ENCODE results near the gene CMTM5.

- no peak for TF ChIP-seq NFYB (CRISPR knock-in tag; conservative IDR thresholded peaks at IDR 0.05; ENCODE audit: low read depth)
- no peak for TF ChIP-seq ZNF121 (CRISPR knock-in tag; IDR thresholded peaks at IDR 0.05)
- no peak for TF ChIP-seq CTCF (IDR thresholded peaks at IDR 0.05)
- TF ChIP-seq CREM (CRISPR knock-in tag; IDR thresholded peaks at IDR 0.05): no peak
- no peak for TF ChIP-seq ELF4 (CRISPR knock-in tag; IDR thresholded peaks at IDR 0.05; ENCODE audit: low read depth)
- no peak for TF ChIP-seq NFE2L1 (CRISPR knock-in tag; IDR thresholded peaks at IDR 0.05)
- no peak for TF ChIP-seq TEAD1 (CRISPR knock-in tag; IDR thresholded peaks at IDR 0.05)
- no peak for TF ChIP-seq TEAD4 (CRISPR knock-in tag; IDR thresholded peaks at IDR 0.05)
- no peak for TF ChIP-seq SP1 (CRISPR knock-in tag; conservative IDR thresholded peaks at IDR 0.05)
- TF ChIP-seq, protein P1, sequence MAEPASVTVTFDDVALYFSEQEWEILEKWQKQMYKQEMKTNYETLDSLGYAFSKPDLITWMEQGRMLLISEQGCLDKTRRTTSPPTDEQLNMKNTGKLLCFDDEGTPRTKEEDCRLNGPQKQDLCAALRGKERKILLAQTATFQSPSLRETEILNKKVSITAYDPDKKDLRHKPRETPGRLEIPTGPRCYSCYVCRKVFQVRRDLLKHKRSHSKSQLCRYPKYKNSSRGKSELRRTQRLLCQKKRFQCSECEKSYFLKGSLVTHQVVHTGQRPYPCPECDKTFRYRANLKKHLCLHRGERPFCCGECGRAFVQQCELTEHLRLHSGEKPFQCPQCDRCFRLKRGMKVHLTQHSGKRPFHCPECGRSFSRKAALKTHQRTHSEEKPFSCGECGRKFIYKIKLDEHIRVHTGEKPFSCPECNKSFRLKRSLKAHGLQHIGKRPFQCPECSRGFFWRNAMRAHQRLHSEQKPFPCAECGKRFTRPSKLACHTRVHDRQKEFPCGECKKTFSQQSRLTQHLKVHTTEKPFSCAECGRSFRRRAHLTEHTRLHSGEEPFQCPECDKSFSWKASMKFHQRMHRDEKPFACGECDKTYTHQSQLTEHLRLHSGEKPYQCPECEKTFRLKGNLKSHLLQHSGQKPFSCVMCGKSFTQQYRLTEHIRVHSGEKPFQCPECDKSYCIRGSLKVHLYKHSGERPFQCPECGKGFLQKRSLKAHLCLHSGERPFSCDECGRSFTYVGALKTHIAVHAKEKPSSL (CRISPR knock-in tag; conservative IDR thresholded peaks at IDR 0.05): no peak
- no peak for TF ChIP-seq NR1H2 (CRISPR knock-in tag; IDR thresholded peaks at IDR 0.05)
- TF ChIP-seq, protein P2, sequence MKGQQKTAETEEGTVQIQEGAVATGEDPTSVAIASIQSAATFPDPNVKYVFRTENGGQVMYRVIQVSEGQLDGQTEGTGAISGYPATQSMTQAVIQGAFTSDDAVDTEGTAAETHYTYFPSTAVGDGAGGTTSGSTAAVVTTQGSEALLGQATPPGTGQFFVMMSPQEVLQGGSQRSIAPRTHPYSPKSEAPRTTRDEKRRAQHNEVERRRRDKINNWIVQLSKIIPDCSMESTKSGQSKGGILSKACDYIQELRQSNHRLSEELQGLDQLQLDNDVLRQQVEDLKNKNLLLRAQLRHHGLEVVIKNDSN (CRISPR knock-in tag; IDR thresholded peaks at IDR 0.05): no peak
- no peak for TF ChIP-seq ZNF416 (CRISPR knock-in tag; IDR thresholded peaks at IDR 0.05)
These were observed 39.3 kb downstream of the CMTM5 start for GRCh38 chr14:23415821-23416778.

Data from WTC11 (cell line).